ENCODE measurements around the gene THADA. TPM values are rescaled to one million over a fixed set of nuclear protein-coding genes. Genes with fewer than 3 reads are reported as not detected.
A peak's percentile ranks its signal among the peaks of the same experiment; 100 is the strongest.

Gene THADA
- total RNA-seq, 6 donors from 2014 or later, result 23.6 to 57.5 (median 37.3) TPM

- WGBS, 2 donors, result 65 to 69% methylated on average over 2 of the region's 2 CpGs
- DNase-seq, result no peak
- Histone ChIP-seq H3K27me3 (no peaks in the 10 kb centered on the region), H3K4me3 (no peak overlapping the region), H3K27ac (peak overlapping the region in 2 of 4 donors; percentile 27 to 46), H3K4me1 (peaks cover 0 to 11% (median 5%) of the 10 kb centered on the region in 4 donors), H3K9me3 (no peaks in the 10 kb centered on the region), H3K36me3 (no peaks in the 10 kb centered on the region)
- TF ChIP-seq EP300 (IDR thresholded peaks at IDR 0.05), result no peak
- no peak for TF ChIP-seq POLR2A (IDR thresholded peaks at IDR 0.05)
- no peak for TF ChIP-seq POLR2AphosphoS5 (IDR thresholded peaks at IDR 0.05)
- no peak for TF ChIP-seq CTCF (IDR thresholded peaks at IDR 0.05)
- ATAC-seq (ENCODE audit: low FRiP score in 2 of 2), result no peak
Observed at GRCh38 chr2:43358410-43359201, 237.2 kb downstream of the THADA start.

GRCh38 chr2:43356774-43357173, 239.1 kb downstream of the THADA start:
- Histone ChIP-seq H3K9me3 (no peaks in the 10 kb centered on the region), H3K4me1 (peaks cover 0 to 11% (median 5%) of the 10 kb centered on the region in 4 donors), H3K36me3 (no peaks in the 10 kb centered on the region), H3K27me3 (no peaks in the 10 kb centered on the region), H3K4me3 (no peak overlapping the region), H3K27ac (no peak overlapping the region)
- TF ChIP-seq EP300 (IDR thresholded peaks at IDR 0.05) (no peak), POLR2AphosphoS5 (IDR thresholded peaks at IDR 0.05) (no peak), CTCF (IDR thresholded peaks at IDR 0.05) (no peak), POLR2A (IDR thresholded peaks at IDR 0.05) (no peak)
- no peak for ATAC-seq (ENCODE audit: low FRiP score in 2 of 2)
- DNase-seq, result no peak

DNA sequence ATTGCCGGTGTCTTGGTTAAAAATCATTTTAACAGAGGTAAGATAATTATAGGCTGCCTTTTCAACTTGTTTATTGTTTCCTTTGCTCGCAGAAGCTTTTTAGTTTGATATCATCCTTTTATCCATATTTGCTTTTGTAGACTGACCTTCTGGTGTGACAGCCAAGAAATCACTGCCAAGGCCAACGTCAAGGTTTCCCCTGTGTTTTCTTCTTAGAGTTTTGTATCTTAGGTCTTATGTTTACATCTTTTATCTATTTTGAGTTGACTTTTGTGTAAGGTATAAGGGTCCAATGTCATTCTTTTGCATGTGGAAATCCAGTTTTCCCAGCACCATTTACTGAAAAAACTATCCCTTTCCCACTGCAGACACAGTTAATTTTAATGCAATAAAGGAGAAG, 240.4 kb downstream of the THADA start:
- Histone ChIP-seq H3K27ac (no peak overlapping the region), H3K4me3 (no peak overlapping the region), H3K4me1 (peaks cover 0 to 11% (median 5%) of the 10 kb centered on the region in 4 donors), H3K36me3 (no peaks in the 10 kb centered on the region), H3K27me3 (no peaks in the 10 kb centered on the region), H3K9me3 (no peaks in the 10 kb centered on the region)
- ATAC-seq (ENCODE audit: low FRiP score in 2 of 2) (no peak), DNase-seq (no peak)
- 82 to 83% methylated on average over 3 of the region's 3 CpGs for WGBS, 2 donors
- TF ChIP-seq EP300 (IDR thresholded peaks at IDR 0.05) (no peak), POLR2A (IDR thresholded peaks at IDR 0.05) (no peak), POLR2AphosphoS5 (IDR thresholded peaks at IDR 0.05) (no peak), CTCF (IDR thresholded peaks at IDR 0.05) (no peak)

DNA sequence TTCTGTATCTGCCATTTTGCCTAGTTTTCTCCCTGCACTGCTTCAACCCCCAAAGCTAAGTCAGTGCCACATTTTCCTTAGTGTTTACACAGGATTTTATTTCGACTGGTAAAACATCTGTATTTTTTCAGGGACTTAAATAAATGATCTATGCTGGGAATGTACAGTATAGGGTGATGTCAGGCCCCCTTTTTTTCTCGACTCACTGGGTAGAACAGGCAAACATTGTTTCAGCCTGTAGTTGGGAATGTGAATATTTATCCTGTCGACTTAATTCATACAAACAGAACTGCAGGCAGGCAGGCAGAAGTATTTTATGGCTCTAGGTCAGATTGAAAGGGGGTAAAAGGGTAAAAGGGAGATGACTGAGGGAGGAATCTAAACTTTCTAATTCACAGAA, 245.9 kb downstream of the THADA start:
- H3K36me3 ChIP-seq, result no peaks in the 10 kb centered on the region
- H3K27me3 ChIP-seq, result no peaks in the 10 kb centered on the region
- no peak for DNase-seq
- peak overlapping the region in 3 of 4 donors; percentile 1 to 54 (median 38) for H3K27ac ChIP-seq
- no peak overlapping the region for H3K4me3 ChIP-seq
- no peak for ATAC-seq (ENCODE audit: low FRiP score in 2 of 2)
- TF ChIP-seq POLR2A (IDR thresholded peaks at IDR 0.05), result no peak
- no peak for TF ChIP-seq POLR2AphosphoS5 (IDR thresholded peaks at IDR 0.05)
- TF ChIP-seq CTCF (IDR thresholded peaks at IDR 0.05), result no peak
- TF ChIP-seq EP300 (IDR thresholded peaks at IDR 0.05), result no peak
- 48 to 52% methylated on average over 3 of the region's 3 CpGs for WGBS, 2 donors
- no peaks in the 10 kb centered on the region for H3K9me3 ChIP-seq
- H3K4me1 ChIP-seq, result peaks cover 14 to 24% (median 21%) of the 10 kb centered on the region in 4 donors

Data from upper lobe of left lung (tissue), 6 donors.